Panc1 (cell line): ENCODE results near the gene ZRANB1. TPM values are rescaled to one million over a fixed set of nuclear protein-coding genes. Genes with fewer than 3 reads are reported as not detected.

Source experiments
- ATAC-seq: fragments of 200-7000 bp; cut with Tn5 transposase; 2 replicates; pipeline ENCODE4 v1.9.1; 2020; ENCODE audit warnings: mild to moderate bottlenecking, moderate library complexity
- BruUV-seq: library from RNA; stranded (reverse); fragments of 400-500 nt; replicated peaks from 2 replicates; lab custom pipeline; 2021; lab: Mats Ljungman, UMichigan
- CTCF ChIA-PET: fragments of 300-600 bp; sonication (Branson Sonifier 250); formaldehyde crosslinking; loops from one replicate; lab custom pipeline; 2022; ENCODE audit warnings: antibody characterized with exemption; lab: Charles Lee
- POLR2A ChIA-PET: fragments of 300-600 bp; sonication (Branson Sonifier 250); formaldehyde crosslinking; loops from one replicate; lab custom pipeline; 2022; ENCODE audit warnings: antibody characterized with exemption; lab: Charles Lee
- DNase-seq: peaks from one replicate; pipeline ENCODE4 v3.0.0-alpha.2; 2010; ENCODE audit warnings: low read depth, low spot score
- H3K27ac ChIP-seq: 2 replicates; pipeline ENCODE4 v1.5.1; 2011; ENCODE audit warnings: mild to moderate bottlenecking, low read length, inconsistent platforms
- H3K27me3 ChIP-seq: fragments of 200-500 bp; sonication (Bioruptor generic); 2 replicates; pipeline ENCODE4 v1.6.0; 2014; ENCODE audit warnings: low read length, inconsistent platforms; ENCODE audit not compliant: control insufficient read depth, insufficient read depth
- H3K36me3 ChIP-seq: fragments of 200-500 bp; sonication (Bioruptor generic); 2 replicates; pipeline ENCODE4 v1.5.1; 2014; ENCODE audit warnings: inconsistent platforms, mild to moderate bottlenecking, low read length, moderate library complexity; ENCODE audit not compliant: control insufficient read depth, insufficient read depth
- H3K4me1 ChIP-seq: 2 replicates; pipeline ENCODE4 v1.5.1; 2011; ENCODE audit warnings: inconsistent platforms, mild to moderate bottlenecking, low read length, moderate library complexity; ENCODE audit not compliant: control insufficient read depth, insufficient read depth
- H3K4me3 ChIP-seq, 2 experiments: 2 replicates each; pipeline ENCODE4 v1.5.1; 2011 to 2012; ENCODE audit warnings: low read depth in 2 of 2, low read length in 2 of 2, mild to moderate bottlenecking in 2 of 2, inconsistent platforms in 1 of 2, moderate library complexity in 1 of 2
- H3K9me3 ChIP-seq: fragments of 200-500 bp; sonication (Bioruptor generic); 2 replicates; pipeline ENCODE4 v1.5.1; 2014; ENCODE audit warnings: low read depth, mild to moderate bottlenecking, inconsistent platforms, low read length, moderate library complexity; ENCODE audit not compliant: control insufficient read depth, insufficient read depth
- POLR2AphosphoS5 ChIP-seq: IDR thresholded peaks from 2 replicates; pipeline ENCODE4 v1.6.1; 2012; ENCODE audit warnings: mild to moderate bottlenecking, low read depth, low read length, moderate library complexity
- SIN3A ChIP-seq: IDR thresholded peaks from 2 replicates; pipeline ENCODE4 v1.6.1; 2012; ENCODE audit warnings: low read depth, mild to moderate bottlenecking, low read length, moderate library complexity, borderline replicate concordance; ENCODE audit not compliant: insufficient read depth
- TCF7L2 ChIP-seq: IDR thresholded peaks from 2 replicates; pipeline ENCODE4 v1.6.1; 2011; ENCODE audit warnings: mild to moderate bottlenecking, low read depth, low read length, inconsistent platforms
- in situ Hi-C: cut with HindIII; loops from 2 replicates; pipeline ENCODE4 v1.10.0; 2016; ENCODE audit warnings: low sequenced_read_pairs, low pct_unique_long_range_greater_than_20kb
- intact Hi-C: fragments of 100-400 bp; cut with micrococcal nuclease; formaldehyde crosslinking; loops from one replicate; pipeline ENCODE4 v1.10.0; 2022; ENCODE audit not compliant: unreplicated experiment
- total RNA-seq: library from RNA; stranded (reverse); gene quantifications from one replicate; pipeline ENCODE4 v1.2.1, GENCODE V29; 2021; ENCODE audit not compliant: unreplicated experiment
- TF ChIP-seq, protein P1 (sequence below): fragments of 450-650 bp; IDR thresholded peaks from 2 replicates; pipeline ENCODE4 v1.5.1; 2017; ENCODE audit warnings: mild to moderate bottlenecking
- TF ChIP-seq, protein P2 (sequence below), 2 experiments: IDR thresholded peaks; 2 replicates each; pipeline ENCODE4 v1.6.1; 2011 to 2012; ENCODE audit warnings: low read depth in 2 of 2, control low read depth in 1 of 2, low read length in 1 of 2, mild to moderate bottlenecking in 1 of 2, moderate library complexity in 1 of 2; ENCODE audit not compliant: insufficient read depth in 1 of 2

The ZRANB1 gene
- total RNA-seq, 1 experiment from 2014 or later, result 23.2 TPM

GRCh38 chr10:125002047-125002422 lies 60.1 kb downstream of the ZRANB1 start:
- CTCF ChIA-PET, result no interaction called here

DNA sequence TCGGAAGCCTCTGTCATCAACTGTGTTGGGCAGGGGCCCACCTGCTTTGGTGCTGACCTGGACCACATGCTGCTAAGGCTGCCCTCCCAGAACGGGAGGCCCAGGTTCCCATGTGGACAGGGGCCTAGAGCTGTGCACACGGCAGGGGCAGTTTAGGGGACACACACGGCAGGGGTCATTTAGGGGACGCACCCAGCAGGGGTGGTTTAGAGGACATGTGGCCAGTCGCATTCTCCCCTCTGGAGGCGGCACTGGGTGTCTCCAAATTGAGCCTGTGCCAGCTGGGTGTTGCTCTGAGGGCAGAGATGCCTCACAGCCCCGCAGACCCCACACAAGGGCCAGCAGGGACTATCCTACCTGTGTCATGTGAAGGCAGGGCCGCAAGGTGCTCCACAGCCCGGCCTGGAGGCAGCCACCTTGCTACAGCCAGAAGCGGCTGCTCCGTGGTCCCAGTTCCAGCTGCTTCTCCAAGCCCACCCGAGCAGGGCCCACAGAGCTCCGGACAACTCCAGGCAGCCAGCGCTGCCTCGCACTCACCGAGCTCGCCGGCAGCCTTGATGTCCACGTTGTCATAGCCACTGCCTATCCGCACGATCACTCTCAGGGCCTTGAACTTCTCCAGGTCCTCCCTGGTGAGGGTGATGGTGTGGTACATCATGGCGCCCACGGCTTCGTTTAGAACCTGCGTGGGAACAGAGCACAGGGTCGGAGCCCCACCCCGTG lies 60.7 kb downstream of the ZRANB1 start:
- H3K9me3 ChIP-seq, result no peaks in the 10 kb centered on the region
- ChIA-PET POLR2A (interaction anchor here (0.7 kb wide), 1 partner anchor 34 kb away, joined by 4 read pairs; no protein-coding TSS in a partner anchor), CTCF (no interaction called here)
- ATAC-seq (no peak), DNase-seq (no peak)
- no peak overlapping the region for H3K27ac ChIP-seq
- no TSS peak for BruUV-seq
- no peaks in the 10 kb centered on the region for H3K27me3 ChIP-seq
- H3K4me1 ChIP-seq, result no peaks in the 10 kb centered on the region
- intact Hi-C loops (no loop called here), in situ Hi-C loops (no loop called here)
- TF ChIP-seq TCF7L2, result no peak
- H3K36me3 ChIP-seq, result peaks cover 4% of the 10 kb centered on the region
- no peak overlapping the region for H3K4me3 ChIP-seq

More at GRCh38 chr10:125002047-125002422, 60.1 kb downstream of the ZRANB1 start:
- in situ Hi-C loops (no loop called here), intact Hi-C loops (no loop called here)
- ATAC-seq (no peak), DNase-seq (no peak)
- TF ChIP-seq POLR2AphosphoS5, result no peak
- TF ChIP-seq, protein P1, sequence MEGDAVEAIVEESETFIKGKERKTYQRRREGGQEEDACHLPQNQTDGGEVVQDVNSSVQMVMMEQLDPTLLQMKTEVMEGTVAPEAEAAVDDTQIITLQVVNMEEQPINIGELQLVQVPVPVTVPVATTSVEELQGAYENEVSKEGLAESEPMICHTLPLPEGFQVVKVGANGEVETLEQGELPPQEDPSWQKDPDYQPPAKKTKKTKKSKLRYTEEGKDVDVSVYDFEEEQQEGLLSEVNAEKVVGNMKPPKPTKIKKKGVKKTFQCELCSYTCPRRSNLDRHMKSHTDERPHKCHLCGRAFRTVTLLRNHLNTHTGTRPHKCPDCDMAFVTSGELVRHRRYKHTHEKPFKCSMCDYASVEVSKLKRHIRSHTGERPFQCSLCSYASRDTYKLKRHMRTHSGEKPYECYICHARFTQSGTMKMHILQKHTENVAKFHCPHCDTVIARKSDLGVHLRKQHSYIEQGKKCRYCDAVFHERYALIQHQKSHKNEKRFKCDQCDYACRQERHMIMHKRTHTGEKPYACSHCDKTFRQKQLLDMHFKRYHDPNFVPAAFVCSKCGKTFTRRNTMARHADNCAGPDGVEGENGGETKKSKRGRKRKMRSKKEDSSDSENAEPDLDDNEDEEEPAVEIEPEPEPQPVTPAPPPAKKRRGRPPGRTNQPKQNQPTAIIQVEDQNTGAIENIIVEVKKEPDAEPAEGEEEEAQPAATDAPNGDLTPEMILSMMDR, result no peak
- TF ChIP-seq TCF7L2, result no peak
- TF ChIP-seq SIN3A, result no peak
- TF ChIP-seq, protein P2, sequence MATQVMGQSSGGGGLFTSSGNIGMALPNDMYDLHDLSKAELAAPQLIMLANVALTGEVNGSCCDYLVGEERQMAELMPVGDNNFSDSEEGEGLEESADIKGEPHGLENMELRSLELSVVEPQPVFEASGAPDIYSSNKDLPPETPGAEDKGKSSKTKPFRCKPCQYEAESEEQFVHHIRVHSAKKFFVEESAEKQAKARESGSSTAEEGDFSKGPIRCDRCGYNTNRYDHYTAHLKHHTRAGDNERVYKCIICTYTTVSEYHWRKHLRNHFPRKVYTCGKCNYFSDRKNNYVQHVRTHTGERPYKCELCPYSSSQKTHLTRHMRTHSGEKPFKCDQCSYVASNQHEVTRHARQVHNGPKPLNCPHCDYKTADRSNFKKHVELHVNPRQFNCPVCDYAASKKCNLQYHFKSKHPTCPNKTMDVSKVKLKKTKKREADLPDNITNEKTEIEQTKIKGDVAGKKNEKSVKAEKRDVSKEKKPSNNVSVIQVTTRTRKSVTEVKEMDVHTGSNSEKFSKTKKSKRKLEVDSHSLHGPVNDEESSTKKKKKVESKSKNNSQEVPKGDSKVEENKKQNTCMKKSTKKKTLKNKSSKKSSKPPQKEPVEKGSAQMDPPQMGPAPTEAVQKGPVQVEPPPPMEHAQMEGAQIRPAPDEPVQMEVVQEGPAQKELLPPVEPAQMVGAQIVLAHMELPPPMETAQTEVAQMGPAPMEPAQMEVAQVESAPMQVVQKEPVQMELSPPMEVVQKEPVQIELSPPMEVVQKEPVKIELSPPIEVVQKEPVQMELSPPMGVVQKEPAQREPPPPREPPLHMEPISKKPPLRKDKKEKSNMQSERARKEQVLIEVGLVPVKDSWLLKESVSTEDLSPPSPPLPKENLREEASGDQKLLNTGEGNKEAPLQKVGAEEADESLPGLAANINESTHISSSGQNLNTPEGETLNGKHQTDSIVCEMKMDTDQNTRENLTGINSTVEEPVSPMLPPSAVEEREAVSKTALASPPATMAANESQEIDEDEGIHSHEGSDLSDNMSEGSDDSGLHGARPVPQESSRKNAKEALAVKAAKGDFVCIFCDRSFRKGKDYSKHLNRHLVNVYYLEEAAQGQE (IDR thresholded peaks at IDR 0.05; ENCODE audit: insufficient read depth in 1 of 2, low read depth in 2 of 2, low read length in 1 of 2), result no peak
- POLR2A ChIA-PET, result no interaction called here
- BruUV-seq, result no TSS peak
- H3K4me1 ChIP-seq, result no peaks in the 10 kb centered on the region
- H3K36me3 ChIP-seq, result peaks cover 4% of the 10 kb centered on the region
- no peak overlapping the region for H3K27ac ChIP-seq
- no peaks in the 10 kb centered on the region for H3K9me3 ChIP-seq
- no peaks in the 10 kb centered on the region for H3K27me3 ChIP-seq
- no peak overlapping the region for H3K4me3 ChIP-seq
